Thyroid gland (tissue), 4 donors: ENCODE results near the gene B4GALT5. TPM values are rescaled to one million over a fixed set of nuclear protein-coding genes. Genes with fewer than 3 reads are reported as not detected.

Experiments used
- DNase-seq, 2 donors: peaks; one replicate each; pipeline ENCODE4 v3.0.0-alpha.2; 2019
- H3K27ac ChIP-seq, 3 donors: fragments of 200-600 bp; sonication (generic); 1 replicate in 2 of 3; 2 replicates in 1 of 3; pipeline ENCODE4 v1.5.1; 2016 to 2019; ENCODE audit warnings: mild to moderate bottlenecking in 1 of 3, moderate library complexity in 1 of 3
- H3K27me3 ChIP-seq: fragments of 200-600 bp; sonication (generic); one replicate; pipeline ENCODE4 v1.5.1; 2019
- H3K36me3 ChIP-seq, 2 donors: fragments of 200-600 bp; sonication (generic); one replicate each; pipeline ENCODE4 v1.5.1; 2016 to 2019
- H3K4me1 ChIP-seq, 2 donors: fragments of 200-600 bp; sonication (generic); one replicate each; pipeline ENCODE4 v1.5.1; 2017 to 2019
- H3K4me3 ChIP-seq, 3 donors: fragments of 200-600 bp; sonication (generic); replicated peaks in 1 of 3; 1 replicate in 2 of 3; 2 replicates in 1 of 3; pipeline ENCODE4 v1.5.1; 2016; ENCODE audit warnings: mild to moderate bottlenecking in 1 of 3
- H3K9me3 ChIP-seq: fragments of 200-600 bp; sonication (generic); one replicate; pipeline ENCODE4 v1.5.1; 2017
- POLR2A ChIP-seq, 2 donors: fragments of 450-650 bp; IDR thresholded peaks; one replicate each; pipeline ENCODE4 v1.6.1; 2017; ENCODE audit warnings: antibody characterized with exemption in 2 of 2, mild to moderate bottlenecking in 2 of 2, moderate library complexity in 1 of 2
- WGBS, 2 donors: methylation state at CpG; one replicate each; pipeline ENCODE4 v1.1.5; 2017; 5-methylcytosine and 5-hydroxymethylcytosine counted together
- intact Hi-C: fragments of 100-400 bp; cut with DNase I; formaldehyde crosslinking; loops from one replicate; pipeline ENCODE4 v1.15.1; 2023
- total RNA-seq, 4 donors: library from RNA; depleted of rRNA; stranded (reverse); fragments of >200 nt; gene quantifications; one replicate each; pipeline ENCODE4 v1.2.3, GENCODE V29; 2016
- TF ChIP-seq, protein P1 (sequence below), 6 experiments: fragments of 200-600 bp in 3 of 6; fragments of 450-650 bp in 3 of 6; sonication (generic) in 3 of 6; IDR thresholded peaks; one replicate each; pipeline ENCODE4 v1.5.1; 2016 to 2019; ENCODE audit warnings: antibody characterized with exemption in 6 of 6, mild to moderate bottlenecking in 2 of 6, inconsistent platforms in 1 of 6, moderate library complexity in 1 of 6

B4GALT5 gene
- total RNA-seq, 4 donors from 2014 or later: 11.5 to 22.2 (median 17.6) TPM

- no peaks in the 10 kb centered on the region for H3K9me3 ChIP-seq
- TF ChIP-seq, protein P1, sequence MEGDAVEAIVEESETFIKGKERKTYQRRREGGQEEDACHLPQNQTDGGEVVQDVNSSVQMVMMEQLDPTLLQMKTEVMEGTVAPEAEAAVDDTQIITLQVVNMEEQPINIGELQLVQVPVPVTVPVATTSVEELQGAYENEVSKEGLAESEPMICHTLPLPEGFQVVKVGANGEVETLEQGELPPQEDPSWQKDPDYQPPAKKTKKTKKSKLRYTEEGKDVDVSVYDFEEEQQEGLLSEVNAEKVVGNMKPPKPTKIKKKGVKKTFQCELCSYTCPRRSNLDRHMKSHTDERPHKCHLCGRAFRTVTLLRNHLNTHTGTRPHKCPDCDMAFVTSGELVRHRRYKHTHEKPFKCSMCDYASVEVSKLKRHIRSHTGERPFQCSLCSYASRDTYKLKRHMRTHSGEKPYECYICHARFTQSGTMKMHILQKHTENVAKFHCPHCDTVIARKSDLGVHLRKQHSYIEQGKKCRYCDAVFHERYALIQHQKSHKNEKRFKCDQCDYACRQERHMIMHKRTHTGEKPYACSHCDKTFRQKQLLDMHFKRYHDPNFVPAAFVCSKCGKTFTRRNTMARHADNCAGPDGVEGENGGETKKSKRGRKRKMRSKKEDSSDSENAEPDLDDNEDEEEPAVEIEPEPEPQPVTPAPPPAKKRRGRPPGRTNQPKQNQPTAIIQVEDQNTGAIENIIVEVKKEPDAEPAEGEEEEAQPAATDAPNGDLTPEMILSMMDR (IDR thresholded peaks at IDR 0.05): no peak
- no peak for TF ChIP-seq POLR2A (IDR thresholded peaks at IDR 0.05)
These were observed 38.7 kb upstream of the B4GALT5 start for GRCh38 chr20:49752201-49752903.

GRCh38 chr20:49751397-49751736, 37.7 kb upstream of the B4GALT5 start:
- peaks cover 4 to 18% of the 10 kb centered on the region in 2 donors for H3K4me1 ChIP-seq
- no peaks in the 10 kb centered on the region for H3K27me3 ChIP-seq
- intact Hi-C loops: no loop called here
- H3K27ac ChIP-seq: no peak overlapping the region
- TF ChIP-seq POLR2A (IDR thresholded peaks at IDR 0.05): no peak
- TF ChIP-seq, protein P1 (IDR thresholded peaks at IDR 0.05): no peak
- WGBS, 2 donors: 76% methylated on average over 3 of the region's 3 CpGs
- H3K9me3 ChIP-seq: no peaks in the 10 kb centered on the region
- H3K36me3 ChIP-seq: no peaks in the 10 kb centered on the region
- DNase-seq: no peak
- no peak overlapping the region for H3K4me3 ChIP-seq

More at GRCh38 chr20:49752201-49752903, 38.7 kb upstream of the B4GALT5 start:
- no peak for DNase-seq
- H3K4me1 ChIP-seq: peaks cover 4 to 21% of the 10 kb centered on the region in 2 donors
- H3K36me3 ChIP-seq: no peaks in the 10 kb centered on the region
- H3K27ac ChIP-seq: no peak overlapping the region
- no peak overlapping the region for H3K4me3 ChIP-seq
- WGBS, 2 donors: 74 to 76% methylated on average over 5 of the region's 5 CpGs
- no peaks in the 10 kb centered on the region for H3K27me3 ChIP-seq
- intact Hi-C loops: no loop called here

DNA sequence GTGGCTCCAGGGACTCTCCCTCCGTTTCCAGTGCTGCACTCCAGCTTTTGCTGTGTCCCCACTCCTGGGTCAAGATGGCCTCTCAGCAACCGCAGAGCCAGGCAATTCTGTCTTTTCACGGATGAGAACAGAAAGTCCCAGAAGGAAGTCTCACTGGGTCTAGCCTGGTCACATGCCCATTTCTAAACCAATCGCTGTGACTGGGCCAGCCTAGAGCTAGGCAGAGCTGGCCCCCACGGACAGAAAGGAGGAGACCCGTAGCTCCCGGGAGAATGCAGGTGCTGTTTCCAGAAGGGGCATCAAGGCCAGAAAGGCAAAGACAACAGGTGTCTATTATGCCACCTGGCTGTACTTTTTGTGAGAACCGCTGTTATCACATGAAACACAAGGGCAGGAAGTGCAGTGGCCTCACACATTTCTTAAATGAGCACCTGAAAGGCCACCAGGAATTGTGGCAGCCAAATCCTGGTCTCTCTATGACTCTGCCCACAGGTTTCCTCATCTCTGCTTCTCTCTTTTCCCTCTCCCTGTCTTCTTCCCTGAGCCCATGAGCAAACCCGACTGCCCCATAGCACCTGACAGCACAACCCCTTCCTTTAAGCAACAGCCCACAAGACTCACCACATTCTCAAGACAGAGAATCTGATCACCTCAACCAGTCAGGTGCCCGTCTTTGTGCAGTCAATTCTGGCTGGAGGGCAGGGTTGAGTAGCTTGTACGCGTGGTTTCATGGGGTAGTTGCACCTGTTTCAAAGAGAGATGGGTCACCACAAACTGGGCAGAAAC, 37.1 kb upstream of the B4GALT5 start:
- no peaks in the 10 kb centered on the region for H3K27me3 ChIP-seq
- intact Hi-C loops: no loop called here
- peak in 1 of 2 donors; percentile 7 for DNase-seq
- no peak overlapping the region for H3K27ac ChIP-seq
- no peaks in the 10 kb centered on the region for H3K9me3 ChIP-seq
- TF ChIP-seq, protein P1 (IDR thresholded peaks at IDR 0.05): no peak
- no peak for TF ChIP-seq POLR2A (IDR thresholded peaks at IDR 0.05)
- H3K4me3 ChIP-seq: no peak overlapping the region
- WGBS, 2 donors: 74 to 79% methylated on average over 9 to 12 of the region's 12 CpGs
- H3K4me1 ChIP-seq: peaks cover 4 to 13% of the 10 kb centered on the region in 2 donors
- H3K36me3 ChIP-seq: no peaks in the 10 kb centered on the region

DNA sequence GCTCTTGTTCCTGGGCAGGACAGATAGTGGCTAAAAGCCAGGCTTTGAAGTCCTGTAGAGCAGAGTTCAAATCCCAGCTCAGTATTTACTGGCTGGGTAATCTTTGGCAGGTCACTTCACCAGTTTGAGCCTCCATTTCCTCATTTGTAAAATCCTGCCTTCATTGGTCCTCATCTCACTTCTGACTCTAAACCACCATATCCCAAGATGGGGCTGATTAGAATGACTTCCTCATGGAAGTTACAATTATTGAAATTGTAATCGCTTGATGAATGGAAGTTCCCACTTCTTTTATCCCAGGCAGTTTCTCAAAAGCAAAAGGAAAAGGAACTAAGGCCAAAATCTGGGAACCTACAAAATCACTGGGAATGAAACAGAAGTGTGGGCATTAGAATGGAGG, 35.9 kb upstream of the B4GALT5 start:
- no peaks in the 10 kb centered on the region for H3K36me3 ChIP-seq
- DNase-seq: no peak
- no peak overlapping the region for H3K4me3 ChIP-seq
- TF ChIP-seq, protein P1 (IDR thresholded peaks at IDR 0.05): no peak
- TF ChIP-seq POLR2A (IDR thresholded peaks at IDR 0.05): no peak
- peaks cover 4 to 11% of the 10 kb centered on the region in 2 donors for H3K4me1 ChIP-seq
- H3K27ac ChIP-seq: no peak overlapping the region
- 87 to 89% methylated on average over 1 of the region's 1 CpG for WGBS, 2 donors
- no peaks in the 10 kb centered on the region for H3K9me3 ChIP-seq
- intact Hi-C loops: no loop called here
- H3K27me3 ChIP-seq: no peaks in the 10 kb centered on the region

DNA sequence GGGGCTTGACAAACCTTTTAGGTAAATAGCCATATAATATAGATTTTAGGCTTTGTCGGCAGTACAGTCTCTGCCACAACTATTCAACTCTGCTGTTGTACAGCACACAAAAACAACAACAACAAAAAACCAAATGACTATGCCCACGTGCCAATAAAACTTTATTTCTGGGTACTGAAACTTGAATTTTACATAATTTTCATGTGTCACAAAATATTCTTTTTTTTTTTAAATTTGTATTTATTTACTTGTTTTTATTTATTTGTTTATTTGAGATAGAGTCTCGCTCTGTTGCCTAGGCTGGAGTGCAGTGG, 34.8 kb upstream of the B4GALT5 start:
- Histone ChIP-seq H3K9me3 (no peaks in the 10 kb centered on the region), H3K36me3 (no peaks in the 10 kb centered on the region), H3K4me3 (no peak overlapping the region), H3K4me1 (peaks cover 4 to 11% of the 10 kb centered on the region in 2 donors), H3K27me3 (no peaks in the 10 kb centered on the region), H3K27ac (peak overlapping the region in 2 of 3 donors; percentile 60 to 79)
- intact Hi-C loops: no loop called here
- 94 to 96% methylated on average over 3 of the region's 3 CpGs for WGBS, 2 donors
- DNase-seq: no peak
- no peak for TF ChIP-seq POLR2A (IDR thresholded peaks at IDR 0.05)
